HepG2 (cell line): ENCODE measurements around the gene STRADA. TPM values are rescaled to one million over a fixed set of nuclear protein-coding genes. Genes with fewer than 3 reads are reported as not detected.

Experiments used
- FOXK2 ChIP-seq: fragments of 450-650 bp; IDR thresholded peaks from 2 replicates; pipeline ENCODE4 v1.6.1; 2016
- HNRNPH1 ChIP-seq: fragments of 200-400 bp; formaldehyde crosslinking; optimal IDR thresholded peaks from 2 replicates; pipeline ENCODE3; 2017; ENCODE audit warnings: mild to moderate bottlenecking, low read depth, low read length
- IRX3 ChIP-seq: sonication (generic); formaldehyde crosslinking; IDR thresholded peaks from 2 replicates; pipeline ENCODE4 v1.8.1; 2023; ENCODE audit warnings: mild to moderate bottlenecking, low read depth, missing genetic modification reagents, borderline replicate concordance
- KAT7 ChIP-seq: IDR thresholded peaks from 2 replicates; pipeline ENCODE4 v1.6.1; 2018; ENCODE audit warnings: borderline replicate concordance, missing compliant biosample characterization
- MAFK ChIP-seq, 2 experiments: IDR thresholded peaks in 1 of 2; conservative IDR thresholded peaks in 1 of 2; 2 replicates each; pipeline ENCODE4 v1.6.1; 2011; ENCODE audit warnings: improper control_type of control experiment in 2 of 2, low read length in 2 of 2
- NR2C2 ChIP-seq: sonication (generic); formaldehyde crosslinking; IDR thresholded peaks from 2 replicates; pipeline ENCODE4 v1.4.0; 2020; ENCODE audit warnings: missing genetic modification reagents, mild to moderate bottlenecking, moderate library complexity, borderline replicate concordance
- PAX8 ChIP-seq: sonication (generic); formaldehyde crosslinking; IDR thresholded peaks from 2 replicates; pipeline ENCODE4 v1.8.0; 2022; ENCODE audit warnings: mild to moderate bottlenecking, missing genetic modification reagents, borderline replicate concordance
- RNF219 ChIP-seq: sonication (generic); formaldehyde crosslinking; IDR thresholded peaks from 2 replicates; pipeline ENCODE4 v1.5.0; 2020; ENCODE audit warnings: mild to moderate bottlenecking, missing genetic modification reagents
- STAT5B ChIP-seq: sonication (generic); formaldehyde crosslinking; IDR thresholded peaks from 2 replicates; pipeline ENCODE4 v1.4.0; 2020; ENCODE audit warnings: missing genetic modification reagents
- TFE3 ChIP-seq: IDR thresholded peaks from 2 replicates; pipeline ENCODE4 v1.6.1; 2016
- ZBTB14 ChIP-seq: sonication (generic); formaldehyde crosslinking; IDR thresholded peaks from 2 replicates; pipeline ENCODE4 v1.4.0; 2020; ENCODE audit warnings: missing genetic modification reagents
- ZFP36 ChIP-seq: fragments of 150-350 bp; IDR thresholded peaks from 2 replicates; pipeline ENCODE4 v1.6.1; 2018; ENCODE audit warnings: borderline replicate concordance, low read length, low read depth; ENCODE audit not compliant: partially characterized antibody
- ZNF17 ChIP-seq: sonication (generic); formaldehyde crosslinking; IDR thresholded peaks from 2 replicates; pipeline ENCODE4 v1.5.0; 2020; ENCODE audit warnings: mild to moderate bottlenecking, missing genetic modification reagents
- ZNF331 ChIP-seq: sonication (generic); formaldehyde crosslinking; IDR thresholded peaks from 2 replicates; pipeline ENCODE4 v1.4.0; 2020; ENCODE audit warnings: missing genetic modification reagents
- ZNF446 ChIP-seq: sonication (generic); formaldehyde crosslinking; IDR thresholded peaks from 2 replicates; pipeline ENCODE4 v1.5.0; 2020; ENCODE audit warnings: mild to moderate bottlenecking, missing genetic modification reagents
- ZNF569 ChIP-seq: sonication (generic); formaldehyde crosslinking; IDR thresholded peaks from 2 replicates; pipeline ENCODE4 v1.5.0; 2020; ENCODE audit warnings: mild to moderate bottlenecking, missing genetic modification reagents, moderate library complexity, borderline replicate concordance
- ZNF597 ChIP-seq: sonication (generic); formaldehyde crosslinking; IDR thresholded peaks from 2 replicates; pipeline ENCODE4 v1.5.0; 2020; ENCODE audit warnings: missing genetic modification reagents
- polyA plus RNA-seq, 8 experiments: library from polyadenylated mRNA; depleted of rRNA in 3 of 8; stranded (reverse) in 7 of 8; unstranded in 1 of 8; fragments of >200 nt; fragmentation: Illumina TruSeq in 4 of 8; extraction: Trizol in 4 of 8; gene quantifications; 2 replicates each; pipeline versions ENCODE4 v1.2.1 to v1.2.3, GENCODE V29; 2011 to 2016; ENCODE audit warnings: low read depth in 4 of 8, missing spikeins in 1 of 8, mixed read lengths in 1 of 8; ENCODE audit not compliant: insufficient read depth in 1 of 8
- total RNA-seq, 5 experiments: library from RNA; depleted of rRNA; stranded (reverse); fragments of >200 nt; fragmentation: Illumina TruSeq; extraction: Trizol; gene quantifications; 2 replicates each; pipeline ENCODE4 v1.2.3, GENCODE V29; 2016; ENCODE audit warnings: low read depth in 1 of 5
- TF ChIP-seq, protein P1 (sequence below): sonication (generic); formaldehyde crosslinking; IDR thresholded peaks from 2 replicates; pipeline ENCODE4 v1.5.1; 2020; ENCODE audit warnings: mild to moderate bottlenecking, moderate library complexity, missing genetic modification reagents

Gene STRADA
- total and polyA plus RNA-seq, 2 of the 13 experiments (the other 11 are each of a cell fraction or from before 2014, with no cell fraction given) = 17.6 to 17.9 TPM

- 0 out of 2 replicates have a peak, but pooled peaks have one; percentile 34 for TF ChIP-seq RNF219 (CRISPR knock-in tag)
- no peak for TF ChIP-seq ZNF597 (CRISPR knock-in tag)
- TF ChIP-seq ZBTB14 = no peak
- TF ChIP-seq STAT5B (CRISPR knock-in tag) = no peak
- no peak for TF ChIP-seq HNRNPH1
- TF ChIP-seq NR2C2 (CRISPR knock-in tag) = no peak
- TF ChIP-seq ZNF331 = no peak
- peak; percentile 24; the same call in 1 of the 2 replicates for TF ChIP-seq ZNF17 (CRISPR knock-in tag)
- TF ChIP-seq IRX3 = no peak
- TF ChIP-seq KAT7 = no peak
- no peak for TF ChIP-seq ZFP36
- TF ChIP-seq ZNF446 = peak; percentile 66; the same call in 1 of the 2 replicates
- TF ChIP-seq PAX8 (CRISPR knock-in tag) = no peak
- 0 out of 2 replicates have a peak, but pooled peaks have one; percentile 1 for TF ChIP-seq ZNF569 (CRISPR knock-in tag)
- TF ChIP-seq MAFK (conservative IDR thresholded peaks at IDR 0.05 in 1 of 2, IDR thresholded peaks at IDR 0.05 in 1 of 2; ENCODE audit: low read length in 2 of 2) = peak; percentile 7 to 21; a peak in 1 of 4 replicates
- TF ChIP-seq TFE3 = peak; percentile 10; the same call in 1 of the 2 replicates
- TF ChIP-seq FOXK2 = no peak
- TF ChIP-seq, protein P1, sequence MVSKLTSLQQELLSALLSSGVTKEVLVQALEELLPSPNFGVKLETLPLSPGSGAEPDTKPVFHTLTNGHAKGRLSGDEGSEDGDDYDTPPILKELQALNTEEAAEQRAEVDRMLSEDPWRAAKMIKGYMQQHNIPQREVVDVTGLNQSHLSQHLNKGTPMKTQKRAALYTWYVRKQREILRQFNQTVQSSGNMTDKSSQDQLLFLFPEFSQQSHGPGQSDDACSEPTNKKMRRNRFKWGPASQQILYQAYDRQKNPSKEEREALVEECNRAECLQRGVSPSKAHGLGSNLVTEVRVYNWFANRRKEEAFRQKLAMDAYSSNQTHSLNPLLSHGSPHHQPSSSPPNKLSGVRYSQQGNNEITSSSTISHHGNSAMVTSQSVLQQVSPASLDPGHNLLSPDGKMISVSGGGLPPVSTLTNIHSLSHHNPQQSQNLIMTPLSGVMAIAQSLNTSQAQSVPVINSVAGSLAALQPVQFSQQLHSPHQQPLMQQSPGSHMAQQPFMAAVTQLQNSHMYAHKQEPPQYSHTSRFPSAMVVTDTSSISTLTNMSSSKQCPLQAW (CRISPR knock-in tag) = 0 out of 2 replicates have a peak, but pooled peaks have one; percentile 30
Observed at GRCh38 chr17:63772801-63773271, 31.2 kb upstream of the STRADA start (continued).
